ENCODE data around the gene ACSL6.

The ACSL6 gene

DNA sequence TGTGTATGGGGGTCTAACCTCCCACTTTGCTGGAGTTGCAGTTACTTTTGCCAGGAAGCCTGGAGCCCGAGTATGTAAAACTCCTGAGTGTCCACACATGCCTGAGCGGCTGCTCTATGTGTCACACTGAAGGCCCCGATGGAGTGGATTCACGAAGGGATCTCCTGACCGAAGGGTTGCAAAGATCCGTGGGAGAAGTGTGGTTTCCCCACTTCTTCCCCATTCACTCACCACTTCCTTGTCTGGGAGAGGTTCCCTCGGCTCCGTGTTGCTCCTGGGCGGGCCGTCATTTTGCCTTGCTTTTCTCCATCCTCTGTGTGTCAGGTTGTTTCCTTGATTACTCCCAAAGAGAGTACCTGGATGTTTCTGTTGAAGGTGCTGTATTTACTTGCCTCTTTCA lies 32.7 kb upstream of the ACSL6 start (continued):
- TF ChIP-seq, protein P1, sequence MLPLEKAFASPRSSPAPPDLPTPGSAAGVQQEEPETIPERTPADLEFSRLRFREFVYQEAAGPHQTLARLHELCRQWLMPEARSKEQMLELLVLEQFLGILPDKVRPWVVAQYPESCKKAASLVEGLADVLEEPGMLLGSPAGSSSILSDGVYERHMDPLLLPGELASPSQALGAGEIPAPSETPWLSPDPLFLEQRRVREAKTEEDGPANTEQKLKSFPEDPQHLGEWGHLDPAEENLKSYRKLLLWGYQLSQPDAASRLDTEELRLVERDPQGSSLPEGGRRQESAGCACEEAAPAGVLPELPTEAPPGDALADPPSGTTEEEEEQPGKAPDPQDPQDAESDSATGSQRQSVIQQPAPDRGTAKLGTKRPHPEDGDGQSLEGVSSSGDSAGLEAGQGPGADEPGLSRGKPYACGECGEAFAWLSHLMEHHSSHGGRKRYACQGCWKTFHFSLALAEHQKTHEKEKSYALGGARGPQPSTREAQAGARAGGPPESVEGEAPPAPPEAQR (tag by site-specific recombination; IDR thresholded peaks at IDR 0.05): no peak

DNA sequence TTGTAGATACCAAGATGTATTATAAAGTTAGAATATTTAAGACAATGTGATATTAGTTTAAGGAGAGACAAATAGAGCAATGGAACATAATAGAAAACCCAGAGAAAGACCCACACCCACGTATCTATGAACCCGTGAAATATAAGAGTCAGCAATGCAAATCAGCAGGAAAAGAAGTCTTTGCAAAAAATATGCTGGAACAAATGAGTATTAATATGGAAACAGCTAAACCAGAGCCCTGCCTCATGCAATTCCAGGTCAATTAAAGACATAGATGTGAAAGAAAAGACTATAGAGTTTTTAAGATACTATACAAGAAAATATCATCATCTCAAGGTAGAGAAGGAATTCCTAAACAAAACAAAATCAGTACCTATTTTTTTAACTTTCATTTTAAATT lies 25.9 kb upstream of the ACSL6 start:
- no peak overlapping the region for H3K4me3 ChIP-seq (ENCODE audit: low read depth, low read length)
- ChIA-PET CTCF (interaction anchor here (0.7 to 0.8 kb wide), 2 partner anchors 497 to 1895 kb away, joined by 3 read pairs; no protein-coding TSS in a partner anchor), POLR2A (no interaction called here)
- no peaks in the 10 kb centered on the region for H3K36me3 ChIP-seq (ENCODE audit: control insufficient read depth in 2 of 2, insufficient read depth in 1 of 2, low read length in 2 of 2)
- H3K27ac ChIP-seq (ENCODE audit: extremely low read depth, low read depth, low read length): no peak overlapping the region
- H3K4me1 ChIP-seq (ENCODE audit: control insufficient read depth, insufficient read depth, low read length): no peaks in the 10 kb centered on the region
- TF ChIP-seq ZNF391 (tag by site-specific recombination; IDR thresholded peaks at IDR 0.05; ENCODE audit: borderline replicate concordance, low read depth) (no peak), PRDM1 (tag by site-specific recombination; IDR thresholded peaks at IDR 0.05) (no peak), ZNF76 (tag by site-specific recombination; IDR thresholded peaks at IDR 0.05; ENCODE audit: borderline replicate concordance, low read depth) (no peak), KLF9 (tag by site-specific recombination; IDR thresholded peaks at IDR 0.05; ENCODE audit: low read depth) (no peak), ZNF132 (tag by site-specific recombination; IDR thresholded peaks at IDR 0.05; ENCODE audit: borderline replicate concordance) (no peak), ZNF623 (tag by site-specific recombination; IDR thresholded peaks at IDR 0.05) (no peak), ZNF548 (tag by site-specific recombination; IDR thresholded peaks at IDR 0.05) (no peak), RBAK (tag by site-specific recombination; IDR thresholded peaks at IDR 0.05) (no peak), ZNF133 (tag by site-specific recombination; IDR thresholded peaks at IDR 0.05) (no peak), ZNF791 (tag by site-specific recombination; IDR thresholded peaks at IDR 0.05) (no peak), ZNF549 (tag by site-specific recombination; IDR thresholded peaks at IDR 0.05) (no peak), ZNF114 (tag by site-specific recombination; IDR thresholded peaks at IDR 0.05) (no peak), ZNF174 (tag by site-specific recombination; IDR thresholded peaks at IDR 0.05) (no peak)
- TF ChIP-seq, protein P2, sequence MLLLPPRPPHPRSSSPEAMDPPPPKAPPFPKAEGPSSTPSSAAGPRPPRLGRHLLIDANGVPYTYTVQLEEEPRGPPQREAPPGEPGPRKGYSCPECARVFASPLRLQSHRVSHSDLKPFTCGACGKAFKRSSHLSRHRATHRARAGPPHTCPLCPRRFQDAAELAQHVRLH (tag by site-specific recombination; IDR thresholded peaks at IDR 0.05): no peak
- TF ChIP-seq, protein P3, sequence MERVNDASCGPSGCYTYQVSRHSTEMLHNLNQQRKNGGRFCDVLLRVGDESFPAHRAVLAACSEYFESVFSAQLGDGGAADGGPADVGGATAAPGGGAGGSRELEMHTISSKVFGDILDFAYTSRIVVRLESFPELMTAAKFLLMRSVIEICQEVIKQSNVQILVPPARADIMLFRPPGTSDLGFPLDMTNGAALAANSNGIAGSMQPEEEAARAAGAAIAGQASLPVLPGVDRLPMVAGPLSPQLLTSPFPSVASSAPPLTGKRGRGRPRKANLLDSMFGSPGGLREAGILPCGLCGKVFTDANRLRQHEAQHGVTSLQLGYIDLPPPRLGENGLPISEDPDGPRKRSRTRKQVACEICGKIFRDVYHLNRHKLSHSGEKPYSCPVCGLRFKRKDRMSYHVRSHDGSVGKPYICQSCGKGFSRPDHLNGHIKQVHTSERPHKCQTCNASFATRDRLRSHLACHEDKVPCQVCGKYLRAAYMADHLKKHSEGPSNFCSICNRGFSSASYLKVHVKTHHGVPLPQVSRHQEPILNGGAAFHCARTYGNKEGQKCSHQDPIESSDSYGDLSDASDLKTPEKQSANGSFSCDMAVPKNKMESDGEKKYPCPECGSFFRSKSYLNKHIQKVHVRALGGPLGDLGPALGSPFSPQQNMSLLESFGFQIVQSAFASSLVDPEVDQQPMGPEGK (tag by site-specific recombination; IDR thresholded peaks at IDR 0.05): no peak
- H3K9me3 ChIP-seq (ENCODE audit: control insufficient read depth, insufficient read depth, low read depth, low read length): no peaks in the 10 kb centered on the region

DNA sequence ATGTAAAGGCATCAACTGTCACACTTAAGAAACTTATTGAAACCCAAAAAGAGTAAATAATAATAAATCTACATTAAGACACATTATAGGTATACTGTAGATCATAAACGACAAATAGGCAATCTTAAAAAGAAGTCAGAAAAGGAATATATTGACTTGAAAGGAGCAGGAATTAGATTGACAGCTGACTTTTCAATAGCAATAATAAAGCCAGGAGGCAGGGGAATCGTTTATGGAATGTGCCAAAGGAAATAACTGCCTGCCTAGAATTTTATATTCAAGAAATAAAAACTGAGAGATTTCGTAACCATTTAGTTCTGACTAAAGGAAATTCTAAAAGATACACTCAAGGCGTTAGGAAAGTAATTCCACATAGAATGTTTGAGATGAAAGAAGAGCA lies 21.7 kb upstream of the ACSL6 start:
- no peak for TF ChIP-seq ZNF776 (tag by site-specific recombination; IDR thresholded peaks at IDR 0.05; ENCODE audit: borderline replicate concordance)
- TF ChIP-seq BCL11A (tag by site-specific recombination; IDR thresholded peaks at IDR 0.05; ENCODE audit: low read depth): no peak
- no peak for TF ChIP-seq ZNF404 (tag by site-specific recombination; IDR thresholded peaks at IDR 0.05)
- TF ChIP-seq ZNF146 (tag by site-specific recombination; IDR thresholded peaks at IDR 0.05): no peak
- TF ChIP-seq ZNF394 (tag by site-specific recombination; IDR thresholded peaks at IDR 0.05; ENCODE audit: borderline replicate concordance): no peak
- TF ChIP-seq, protein P4, sequence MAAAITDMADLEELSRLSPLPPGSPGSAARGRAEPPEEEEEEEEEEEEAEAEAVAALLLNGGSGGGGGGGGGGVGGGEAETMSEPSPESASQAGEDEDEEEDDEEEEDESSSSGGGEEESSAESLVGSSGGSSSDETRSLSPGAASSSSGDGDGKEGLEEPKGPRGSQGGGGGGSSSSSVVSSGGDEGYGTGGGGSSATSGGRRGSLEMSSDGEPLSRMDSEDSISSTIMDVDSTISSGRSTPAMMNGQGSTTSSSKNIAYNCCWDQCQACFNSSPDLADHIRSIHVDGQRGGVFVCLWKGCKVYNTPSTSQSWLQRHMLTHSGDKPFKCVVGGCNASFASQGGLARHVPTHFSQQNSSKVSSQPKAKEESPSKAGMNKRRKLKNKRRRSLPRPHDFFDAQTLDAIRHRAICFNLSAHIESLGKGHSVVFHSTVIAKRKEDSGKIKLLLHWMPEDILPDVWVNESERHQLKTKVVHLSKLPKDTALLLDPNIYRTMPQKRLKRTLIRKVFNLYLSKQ (tag by site-specific recombination; IDR thresholded peaks at IDR 0.05; ENCODE audit: borderline replicate concordance): no peak
- TF ChIP-seq GFI1B (tag by site-specific recombination; IDR thresholded peaks at IDR 0.05): no peak
- ChIA-PET POLR2A (no interaction called here), CTCF (no interaction called here)
- Histone ChIP-seq H3K36me3 (ENCODE audit: control insufficient read depth in 2 of 2, insufficient read depth in 1 of 2, low read length in 2 of 2) (no peaks in the 10 kb centered on the region), H3K9me3 (ENCODE audit: control insufficient read depth, insufficient read depth, low read depth, low read length) (no peaks in the 10 kb centered on the region), H3K4me1 (ENCODE audit: control insufficient read depth, insufficient read depth, low read length) (no peaks in the 10 kb centered on the region), H3K27ac (ENCODE audit: extremely low read depth, low read depth, low read length) (no peak overlapping the region), H3K4me3 (ENCODE audit: low read depth, low read length) (no peak overlapping the region)

Measured in HEK293 (cell line).